ENCODE measurements around the gene FRAS1.

Gene FRAS1

GRCh38 chr4:78069319-78069718 is 12.2 kb downstream of the FRAS1 start:
- TF ChIP-seq POU2F2 (IDR thresholded peaks at IDR 0.05; ENCODE audit: low read depth, low read length) (no peak), PAX5 (IDR thresholded peaks at IDR 0.05; ENCODE audit: insufficient read depth, low read length, severe bottlenecking) (no peak), POLR2AphosphoS5 (IDR thresholded peaks at IDR 0.05; ENCODE audit: low read depth, low read length) (no peak), POLR2A (IDR thresholded peaks at IDR 0.05; ENCODE audit: low read depth, low read length) (no peak), TAF1 (IDR thresholded peaks at IDR 0.05; ENCODE audit: low read depth, low read length) (no peak), SPI1 (IDR thresholded peaks at IDR 0.05; ENCODE audit: low read depth, low read length) (no peak)
- DNase-seq (ENCODE audit: insufficient read length, low spot score) = no peak
- FAIRE-seq = no peak

- TF ChIP-seq SPI1 (IDR thresholded peaks at IDR 0.05; ENCODE audit: low read depth, low read length) (no peak), PAX5 (IDR thresholded peaks at IDR 0.05; ENCODE audit: insufficient read depth, low read length, severe bottlenecking) (no peak), TAF1 (IDR thresholded peaks at IDR 0.05; ENCODE audit: low read depth, low read length) (no peak), POLR2A (IDR thresholded peaks at IDR 0.05; ENCODE audit: low read depth, low read length) (no peak), POLR2AphosphoS5 (IDR thresholded peaks at IDR 0.05; ENCODE audit: low read depth, low read length) (no peak), POU2F2 (IDR thresholded peaks at IDR 0.05; ENCODE audit: low read depth, low read length) (no peak)
- FAIRE-seq = no peak
- DNase-seq (ENCODE audit: insufficient read length, low spot score) = no peak
Observed at GRCh38 chr4:78069859-78070258, 12.7 kb downstream of the FRAS1 start.

- no peak for FAIRE-seq
- no peak for DNase-seq (ENCODE audit: insufficient read length, low spot score)
- no peak for TF ChIP-seq POU2F2 (IDR thresholded peaks at IDR 0.05; ENCODE audit: low read depth, low read length)
- no peak for TF ChIP-seq POLR2A (IDR thresholded peaks at IDR 0.05; ENCODE audit: low read depth, low read length)
- no peak for TF ChIP-seq POLR2AphosphoS5 (IDR thresholded peaks at IDR 0.05; ENCODE audit: low read depth, low read length)
- TF ChIP-seq SPI1 (IDR thresholded peaks at IDR 0.05; ENCODE audit: low read depth, low read length) = no peak
- no peak for TF ChIP-seq TAF1 (IDR thresholded peaks at IDR 0.05; ENCODE audit: low read depth, low read length)
- TF ChIP-seq PAX5 (IDR thresholded peaks at IDR 0.05; ENCODE audit: insufficient read depth, low read length, severe bottlenecking) = no peak
Observed at GRCh38 chr4:78070731-78071282, 13.7 kb downstream of the FRAS1 start.

- TF ChIP-seq POLR2AphosphoS5 (IDR thresholded peaks at IDR 0.05; ENCODE audit: low read depth, low read length) (no peak), TAF1 (IDR thresholded peaks at IDR 0.05; ENCODE audit: low read depth, low read length) (no peak), POLR2A (IDR thresholded peaks at IDR 0.05; ENCODE audit: low read depth, low read length) (no peak), SPI1 (IDR thresholded peaks at IDR 0.05; ENCODE audit: low read depth, low read length) (no peak), PAX5 (IDR thresholded peaks at IDR 0.05; ENCODE audit: insufficient read depth, low read length, severe bottlenecking) (no peak), POU2F2 (IDR thresholded peaks at IDR 0.05; ENCODE audit: low read depth, low read length) (no peak)
- no peak for FAIRE-seq
Observed at GRCh38 chr4:78074759-78075158, 17.6 kb downstream of the FRAS1 start.

GRCh38 chr4:78075986-78076385 is 18.9 kb downstream of the FRAS1 start:
- TF ChIP-seq POLR2A (IDR thresholded peaks at IDR 0.05; ENCODE audit: low read depth, low read length) = no peak
- no peak for TF ChIP-seq TAF1 (IDR thresholded peaks at IDR 0.05; ENCODE audit: low read depth, low read length)
- no peak for TF ChIP-seq SPI1 (IDR thresholded peaks at IDR 0.05; ENCODE audit: low read depth, low read length)
- no peak for TF ChIP-seq POU2F2 (IDR thresholded peaks at IDR 0.05; ENCODE audit: low read depth, low read length)
- TF ChIP-seq POLR2AphosphoS5 (IDR thresholded peaks at IDR 0.05; ENCODE audit: low read depth, low read length) = no peak
- TF ChIP-seq PAX5 (IDR thresholded peaks at IDR 0.05; ENCODE audit: insufficient read depth, low read length, severe bottlenecking) = no peak
- FAIRE-seq = no peak

More at GRCh38 chr4:78074759-78075158, 17.6 kb downstream of the FRAS1 start:
- DNase-seq (ENCODE audit: insufficient read length, low spot score) = no peak

GRCh38 chr4:78078101-78078500 is 21.0 kb downstream of the FRAS1 start:
- DNase-seq (ENCODE audit: insufficient read length, low spot score) (no peak), FAIRE-seq (no peak)
- TF ChIP-seq POLR2A (IDR thresholded peaks at IDR 0.05; ENCODE audit: low read depth, low read length) (no peak), POU2F2 (IDR thresholded peaks at IDR 0.05; ENCODE audit: low read depth, low read length) (no peak), PAX5 (IDR thresholded peaks at IDR 0.05; ENCODE audit: insufficient read depth, low read length, severe bottlenecking) (no peak), POLR2AphosphoS5 (IDR thresholded peaks at IDR 0.05; ENCODE audit: low read depth, low read length) (no peak), SPI1 (IDR thresholded peaks at IDR 0.05; ENCODE audit: low read depth, low read length) (no peak), TAF1 (IDR thresholded peaks at IDR 0.05; ENCODE audit: low read depth, low read length) (no peak)

More at GRCh38 chr4:78075986-78076385, 18.9 kb downstream of the FRAS1 start:
- no peak for DNase-seq (ENCODE audit: insufficient read length, low spot score)

- no peak for TF ChIP-seq POU2F2 (IDR thresholded peaks at IDR 0.05; ENCODE audit: low read depth, low read length)
- TF ChIP-seq POLR2AphosphoS5 (IDR thresholded peaks at IDR 0.05; ENCODE audit: low read depth, low read length) = no peak
- no peak for TF ChIP-seq SPI1 (IDR thresholded peaks at IDR 0.05; ENCODE audit: low read depth, low read length)
- no peak for TF ChIP-seq POLR2A (IDR thresholded peaks at IDR 0.05; ENCODE audit: low read depth, low read length)
- no peak for TF ChIP-seq TAF1 (IDR thresholded peaks at IDR 0.05; ENCODE audit: low read depth, low read length)
- TF ChIP-seq PAX5 (IDR thresholded peaks at IDR 0.05; ENCODE audit: insufficient read depth, low read length, severe bottlenecking) = no peak
- DNase-seq (ENCODE audit: insufficient read length, low spot score) = no peak
- FAIRE-seq = no peak
Observed at GRCh38 chr4:78079726-78080430, 22.8 kb downstream of the FRAS1 start.

- DNase-seq (ENCODE audit: insufficient read length, low spot score) (no peak), FAIRE-seq (no peak)
Observed at GRCh38 chr4:78081541-78081940, 24.4 kb downstream of the FRAS1 start.

GRCh38 chr4:78083035-78083434 is 25.9 kb downstream of the FRAS1 start:
- DNase-seq (ENCODE audit: insufficient read length, low spot score) = no peak
- FAIRE-seq = no peak
- TF ChIP-seq TAF1 (IDR thresholded peaks at IDR 0.05; ENCODE audit: low read depth, low read length) = no peak
- TF ChIP-seq PAX5 (IDR thresholded peaks at IDR 0.05; ENCODE audit: insufficient read depth, low read length, severe bottlenecking) = no peak
- TF ChIP-seq POU2F2 (IDR thresholded peaks at IDR 0.05; ENCODE audit: low read depth, low read length) = no peak
- no peak for TF ChIP-seq POLR2A (IDR thresholded peaks at IDR 0.05; ENCODE audit: low read depth, low read length)
- TF ChIP-seq POLR2AphosphoS5 (IDR thresholded peaks at IDR 0.05; ENCODE audit: low read depth, low read length) = no peak
- no peak for TF ChIP-seq SPI1 (IDR thresholded peaks at IDR 0.05; ENCODE audit: low read depth, low read length)

More at GRCh38 chr4:78081541-78081940, 24.4 kb downstream of the FRAS1 start:
- TF ChIP-seq POLR2A (IDR thresholded peaks at IDR 0.05; ENCODE audit: low read depth, low read length) (no peak), POU2F2 (IDR thresholded peaks at IDR 0.05; ENCODE audit: low read depth, low read length) (no peak), PAX5 (IDR thresholded peaks at IDR 0.05; ENCODE audit: insufficient read depth, low read length, severe bottlenecking) (no peak), TAF1 (IDR thresholded peaks at IDR 0.05; ENCODE audit: low read depth, low read length) (no peak), SPI1 (IDR thresholded peaks at IDR 0.05; ENCODE audit: low read depth, low read length) (no peak), POLR2AphosphoS5 (IDR thresholded peaks at IDR 0.05; ENCODE audit: low read depth, low read length) (no peak)

Data from GM12891 (cell line).